Left lung (tissue), 10 donors: Measurements from ENCODE around the gene DRICH1. TPM values are rescaled to one million over a fixed set of nuclear protein-coding genes. Genes with fewer than 3 reads are reported as not detected.
"Not testable (repeated sequence)": the region's sequence is repeated elsewhere in the genome, so short reads cannot be mapped to it uniquely, and the experiment has no call there.

ENCODE experiments used
- ATAC-seq: fragments of 200-7000 bp; cut with Tn5 transposase; one replicate; pipeline ENCODE4 v1.9.1; 2020; ENCODE audit warnings: moderate library complexity
- DNase-seq, 4 donors: peaks; one replicate each; pipeline ENCODE4 v3.0.0-alpha.2; 2013 to 2020
- H3K27ac ChIP-seq, 2 donors: fragments of 200-600 bp; sonication (generic) in 1 of 2; one replicate each; pipeline versions ENCODE4 v1.5.0 to v1.8.0; 2020 to 2021
- H3K27me3 ChIP-seq, 2 donors: fragments of 200-600 bp; sonication (generic) in 1 of 2; one replicate each; pipeline versions ENCODE4 v1.5.0 to v1.8.0; 2020 to 2021
- H3K36me3 ChIP-seq, 2 donors: fragments of 200-600 bp; sonication (generic) in 1 of 2; one replicate each; pipeline versions ENCODE4 v1.5.0 to v1.8.0; 2020 to 2021
- H3K4me1 ChIP-seq, 2 donors: fragments of 200-600 bp; one replicate each; pipeline ENCODE4 v1.8.0; 2021
- H3K4me3 ChIP-seq, 2 donors: fragments of 200-600 bp; sonication (generic) in 1 of 2; one replicate each; pipeline versions ENCODE4 v1.5.0 to v1.8.0; 2020 to 2021; ENCODE audit warnings: mild to moderate bottlenecking in 1 of 2
- H3K9me3 ChIP-seq, 2 donors: fragments of 200-600 bp; sonication (generic) in 1 of 2; one replicate each; pipeline versions ENCODE4 v1.5.0 to v1.8.0; 2020 to 2021
- intact Hi-C, 2 donors: fragments of 100-400 bp; cut with DNase I; formaldehyde crosslinking; loops; one replicate each; pipeline versions ENCODE4 v1.11.2 to v1.14.2; 2022
- polyA plus RNA-seq, 6 donors: library from polyadenylated mRNA; unstranded; fragments of 120-200 nt; gene quantifications; one replicate each; pipeline ENCODE4 v1.2.1, GENCODE V29; 2013; ENCODE audit not compliant: insufficient read length in 6 of 6
- total RNA-seq, 2 donors: library from RNA; stranded (reverse); fragmentation: NEBNext Ultra II Directional; extraction: Animal tissue kit (Norgen Biotek cat#: 25700); gene quantifications; one replicate each; pipeline ENCODE4 v1.2.1, GENCODE V29; 2021
- TF ChIP-seq, protein P1 (sequence below), 2 donors: fragments of 200-600 bp; sonication (generic) in 1 of 2; IDR thresholded peaks; one replicate each; pipeline versions ENCODE4 v1.5.0 to v1.8.0; 2021; ENCODE audit warnings: antibody characterized with exemption in 2 of 2
- donor health status: DM: no; HTN: yes; CAD: no.
- donor health status: DM: no; HTN: no; CAD: no.

Gene DRICH1
- total and polyA plus RNA-seq, 8 donors: 0.70 to 5.8 (median 2.9) TPM

- H3K27ac ChIP-seq: no peak overlapping the region
- H3K9me3 ChIP-seq: no peaks in the 10 kb centered on the region
- intact Hi-C loops: no loop called here
- peaks cover 0 to 11% of the 10 kb centered on the region in 2 donors for H3K36me3 ChIP-seq
- H3K27me3 ChIP-seq: no peaks in the 10 kb centered on the region
- no peak overlapping the region for H3K4me3 ChIP-seq
- H3K4me1 ChIP-seq: peaks cover 0 to 3% of the 10 kb centered on the region in 2 donors
- ATAC-seq (no peak), DNase-seq (peak in 1 of 4 donors; percentile 63)
- TF ChIP-seq, protein P1, sequence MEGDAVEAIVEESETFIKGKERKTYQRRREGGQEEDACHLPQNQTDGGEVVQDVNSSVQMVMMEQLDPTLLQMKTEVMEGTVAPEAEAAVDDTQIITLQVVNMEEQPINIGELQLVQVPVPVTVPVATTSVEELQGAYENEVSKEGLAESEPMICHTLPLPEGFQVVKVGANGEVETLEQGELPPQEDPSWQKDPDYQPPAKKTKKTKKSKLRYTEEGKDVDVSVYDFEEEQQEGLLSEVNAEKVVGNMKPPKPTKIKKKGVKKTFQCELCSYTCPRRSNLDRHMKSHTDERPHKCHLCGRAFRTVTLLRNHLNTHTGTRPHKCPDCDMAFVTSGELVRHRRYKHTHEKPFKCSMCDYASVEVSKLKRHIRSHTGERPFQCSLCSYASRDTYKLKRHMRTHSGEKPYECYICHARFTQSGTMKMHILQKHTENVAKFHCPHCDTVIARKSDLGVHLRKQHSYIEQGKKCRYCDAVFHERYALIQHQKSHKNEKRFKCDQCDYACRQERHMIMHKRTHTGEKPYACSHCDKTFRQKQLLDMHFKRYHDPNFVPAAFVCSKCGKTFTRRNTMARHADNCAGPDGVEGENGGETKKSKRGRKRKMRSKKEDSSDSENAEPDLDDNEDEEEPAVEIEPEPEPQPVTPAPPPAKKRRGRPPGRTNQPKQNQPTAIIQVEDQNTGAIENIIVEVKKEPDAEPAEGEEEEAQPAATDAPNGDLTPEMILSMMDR (IDR thresholded peaks at IDR 0.05): no peak
These were observed 38.5 kb upstream of the DRICH1 start for GRCh38 chr22:23670378-23671295.

DNA sequence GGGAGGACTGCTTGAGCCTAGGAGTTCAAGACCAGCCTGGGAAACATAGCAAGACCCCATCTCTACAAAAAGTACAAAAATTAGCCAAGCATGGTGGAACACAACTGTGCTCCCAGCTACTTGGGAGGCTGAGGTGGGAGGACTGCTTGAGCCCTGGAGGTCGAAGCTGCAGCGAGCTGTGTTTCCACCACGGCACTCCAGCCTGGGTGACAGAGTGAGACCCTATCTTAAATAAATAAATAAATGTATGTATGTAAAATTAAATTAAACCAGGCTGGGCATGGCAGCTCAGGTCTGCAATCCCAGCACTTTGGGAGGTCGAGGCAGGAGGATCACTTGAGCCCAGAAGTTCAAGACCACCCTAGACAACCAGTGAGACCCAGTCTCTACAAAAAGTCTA, 28.3 kb upstream of the DRICH1 start:
- H3K9me3 ChIP-seq, H3K4me3 ChIP-seq, H3K27me3 ChIP-seq, H3K4me1 ChIP-seq, H3K27ac ChIP-seq, intact Hi-C loops, ATAC-seq: not testable (repeated sequence)
- peaks cover 0 to 67% of the 10 kb centered on the region in 2 donors for H3K36me3 ChIP-seq
- peak in 1 of 4 donors; percentile 12 for DNase-seq

GRCh38 chr22:23657727-23658126, 25.6 kb upstream of the DRICH1 start:
- no peaks in the 10 kb centered on the region for H3K4me1 ChIP-seq
- no peak for DNase-seq
- intact Hi-C loops: no loop called here

DNA sequence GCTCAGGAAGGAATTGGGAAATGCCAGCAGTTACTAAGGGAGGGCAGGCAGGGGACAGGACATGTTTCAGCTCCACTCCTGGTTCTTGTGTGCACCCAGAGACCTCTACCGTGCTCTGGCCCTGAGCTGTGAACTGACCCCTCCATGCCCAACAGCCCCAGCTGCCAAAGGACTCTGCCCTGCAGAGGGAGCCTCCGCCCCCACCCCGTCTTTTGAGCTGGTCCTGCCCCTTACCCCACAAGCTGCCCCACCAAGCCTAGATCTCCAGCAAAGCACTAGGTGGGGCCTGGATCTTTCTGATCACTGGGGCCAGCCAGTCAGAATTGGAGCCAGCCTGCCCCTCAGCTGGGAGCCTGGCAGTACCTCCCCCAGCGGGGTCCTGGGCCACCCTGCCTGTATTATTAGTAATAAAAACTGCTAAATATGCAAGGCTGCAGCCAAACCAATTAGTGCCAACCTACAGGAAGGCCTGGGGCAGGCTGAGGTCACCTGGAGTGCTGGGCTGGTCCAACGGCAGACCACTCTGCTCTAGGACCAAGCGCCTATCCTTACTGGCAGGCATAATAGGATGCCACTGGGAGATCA, 23.9 kb upstream of the DRICH1 start:
- no peak for ATAC-seq
- intact Hi-C loops: no loop called here
- TF ChIP-seq, protein P1 (IDR thresholded peaks at IDR 0.05): no peak
- Histone ChIP-seq H3K4me3 (no peak overlapping the region), H3K9me3 (no peaks in the 10 kb centered on the region), H3K4me1 (no peaks in the 10 kb centered on the region), H3K27me3 (no peaks in the 10 kb centered on the region), H3K36me3 (peaks cover 0 to 73% of the 10 kb centered on the region in 2 donors), H3K27ac (no peak overlapping the region)
- DNase-seq: no peak

More at GRCh38 chr22:23657727-23658126, 25.6 kb upstream of the DRICH1 start:
- TF ChIP-seq, protein P1 (IDR thresholded peaks at IDR 0.05): no peak
- peaks cover 0 to 74% of the 10 kb centered on the region in 2 donors for H3K36me3 ChIP-seq
- no peak for ATAC-seq
- no peak overlapping the region for H3K4me3 ChIP-seq
- H3K27me3 ChIP-seq: no peaks in the 10 kb centered on the region
- no peaks in the 10 kb centered on the region for H3K9me3 ChIP-seq
- no peak overlapping the region for H3K27ac ChIP-seq

DNA sequence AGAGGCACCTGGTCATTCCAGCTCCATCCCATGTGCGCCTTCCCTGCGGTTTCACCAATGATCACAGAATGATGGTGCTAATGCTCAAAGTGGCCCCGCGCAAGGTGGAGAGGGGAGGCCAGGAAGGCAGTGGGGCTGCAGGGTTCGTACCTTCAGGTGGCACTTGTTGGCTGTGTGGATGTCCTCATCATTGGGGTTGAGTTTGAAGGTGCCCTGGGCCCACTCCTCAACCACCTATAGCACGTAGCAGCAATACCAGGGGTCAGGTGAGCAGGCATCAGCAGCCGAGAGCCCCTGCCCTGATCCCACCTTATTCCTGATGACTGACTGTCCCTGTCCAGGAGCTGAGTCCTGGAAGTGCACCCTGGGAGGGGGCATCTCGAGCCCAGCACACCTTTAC, 20.6 kb upstream of the DRICH1 start:
- Histone ChIP-seq H3K27ac (no peak overlapping the region), H3K4me1 (no peaks in the 10 kb centered on the region), H3K36me3 (peaks cover 0 to 51% of the 10 kb centered on the region in 2 donors), H3K27me3 (no peaks in the 10 kb centered on the region), H3K4me3 (no peak overlapping the region), H3K9me3 (no peaks in the 10 kb centered on the region)
- ATAC-seq: no peak
- DNase-seq: no peak
- TF ChIP-seq, protein P1 (IDR thresholded peaks at IDR 0.05): no peak
- intact Hi-C loops: no loop called here
